GM18502 (cell line): ENCODE data around the gene MYH6.
"Not testable (repeated sequence)": the region's sequence is repeated elsewhere in the genome, so short reads cannot be mapped to it uniquely, and the experiment has no call there.

Experiments
- ATAC-seq: cut with Tn5 transposase; IDR thresholded peaks from one replicate; pipeline ENCODE4 v1.9.1; 2021; ENCODE audit warnings: mild to moderate bottlenecking; ENCODE audit not compliant: unreplicated experiment, poor library complexity

MYH6 gene

GRCh38 chr14:23399591-23399990 is 8.5 kb downstream of the MYH6 start:
- no peak for ATAC-seq

DNA sequence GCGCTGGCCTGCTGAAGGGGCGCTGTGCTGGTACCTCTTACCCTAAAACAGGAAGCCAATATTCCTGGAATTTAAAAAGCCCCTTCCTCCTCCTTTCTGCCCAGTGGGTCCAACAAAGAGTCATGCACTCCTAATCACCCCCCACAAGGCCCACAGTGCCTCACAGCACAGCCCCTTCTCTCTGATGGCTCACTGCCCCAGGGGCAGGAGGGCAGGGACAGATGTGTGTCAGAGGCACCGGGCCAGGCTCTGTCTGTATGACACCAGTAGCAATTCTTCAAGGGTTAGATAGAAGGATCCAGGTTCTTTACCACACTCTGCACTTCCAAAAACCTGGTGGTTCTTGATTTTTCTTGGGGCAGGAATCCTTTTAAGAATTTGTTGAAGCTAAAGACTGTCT is 8.9 kb downstream of the MYH6 start:
- no peak for ATAC-seq

DNA sequence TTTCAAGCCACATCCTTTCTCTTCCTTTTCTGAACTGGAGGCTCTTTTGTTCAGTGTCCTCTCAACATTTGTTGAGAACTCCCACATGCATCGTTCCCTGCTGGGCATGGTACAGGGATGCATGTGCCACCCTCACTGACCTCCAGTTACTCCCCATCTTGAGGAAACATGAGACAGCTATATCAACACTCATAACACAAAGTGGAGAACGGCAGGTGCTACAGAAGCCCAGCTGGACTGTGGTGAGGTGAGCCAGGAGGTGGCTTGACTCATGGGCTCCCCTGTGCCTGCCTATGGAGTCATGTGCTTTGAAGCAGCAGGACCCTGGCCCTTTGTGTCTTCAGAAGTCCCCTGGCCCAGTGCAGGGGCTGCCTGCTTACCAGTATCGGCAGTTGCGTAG is 9.7 kb downstream of the MYH6 start:
- no peak for ATAC-seq

- ATAC-seq: no peak
Measured at GRCh38 chr14:23396781-23397407, 11.2 kb downstream of the MYH6 start.

GRCh38 chr14:23396126-23396525 is 11.9 kb downstream of the MYH6 start:
- no peak for ATAC-seq

- ATAC-seq: no peak
Measured at GRCh38 chr14:23392613-23393012, 15.5 kb downstream of the MYH6 start.

DNA sequence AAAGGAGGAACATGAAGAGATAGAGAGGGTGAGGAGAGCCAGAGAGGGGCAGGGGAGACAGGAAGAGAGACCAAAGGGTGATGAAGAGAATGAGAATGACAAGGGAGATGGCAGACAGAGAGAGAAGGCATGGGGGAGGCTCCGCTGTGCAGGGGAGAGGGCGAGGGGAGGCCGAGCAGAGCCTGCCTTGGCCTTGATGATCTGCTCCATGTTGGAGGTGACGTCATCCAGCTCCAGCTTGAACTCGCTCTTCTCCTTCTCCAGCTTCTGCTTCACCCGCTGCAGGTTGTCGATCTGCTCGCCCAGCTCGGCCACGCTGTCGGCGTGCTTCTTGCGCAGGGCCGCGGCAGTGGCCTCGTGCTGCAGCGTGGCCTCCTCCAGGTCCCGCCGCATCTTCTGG is 18.2 kb downstream of the MYH6 start:
- not testable (repeated sequence) for ATAC-seq

- ATAC-seq: no peak
Measured at GRCh38 chr14:23389396-23389795, 18.7 kb downstream of the MYH6 start.

- no peak for ATAC-seq
Measured at GRCh38 chr14:23388996-23389395, 19.1 kb downstream of the MYH6 start.

GRCh38 chr14:23387916-23388882 is 19.9 kb downstream of the MYH6 start:
- no peak for ATAC-seq

GRCh38 chr14:23386999-23387398 is 21.1 kb downstream of the MYH6 start:
- no peak for ATAC-seq

GRCh38 chr14:23386266-23386657 is 21.8 kb downstream of the MYH6 start:
- not testable (repeated sequence) for ATAC-seq

- ATAC-seq: no peak
Measured at GRCh38 chr14:23385642-23386265, 22.3 kb downstream of the MYH6 start.

GRCh38 chr14:23385244-23385641 is 22.8 kb downstream of the MYH6 start:
- ATAC-seq: no peak

DNA sequence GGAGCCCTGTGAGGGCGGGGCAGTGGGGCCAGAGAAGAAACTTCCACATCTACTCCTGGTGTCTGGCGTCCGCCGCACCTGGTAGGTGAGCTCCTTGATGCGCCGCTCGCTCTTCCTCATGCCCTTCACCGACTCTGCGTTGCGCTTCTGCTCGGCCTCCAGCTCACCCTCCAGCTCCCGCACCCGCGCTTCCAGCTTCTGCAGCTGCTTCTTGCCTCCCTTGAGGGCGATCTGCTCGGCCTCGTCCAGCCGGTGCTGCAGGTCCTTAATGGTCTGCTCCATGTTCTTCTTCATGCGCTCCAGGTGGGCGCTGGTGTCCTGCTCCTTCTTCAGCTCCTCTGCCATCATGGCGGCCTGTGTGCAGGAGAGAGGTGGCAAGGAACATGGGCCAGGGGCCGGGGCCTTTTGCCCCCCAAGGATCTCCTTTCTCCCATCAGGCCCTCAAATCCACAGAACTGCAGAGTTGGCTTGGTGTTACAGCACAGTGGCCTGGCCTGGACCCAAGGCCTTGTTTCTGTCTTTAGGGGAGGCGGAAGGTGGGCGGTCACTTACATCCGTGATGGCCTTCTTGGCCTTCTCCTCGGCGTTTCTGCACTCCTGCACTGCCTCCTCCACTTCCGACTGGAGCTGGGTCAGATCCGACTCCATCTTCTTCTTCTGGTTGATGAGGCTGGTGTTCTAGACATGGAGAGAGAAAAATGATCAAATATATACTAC is 23.6 kb downstream of the MYH6 start:
- ATAC-seq: no peak

- ATAC-seq: no peak
Measured at GRCh38 chr14:23382731-23383440, 25.2 kb downstream of the MYH6 start.

GRCh38 chr14:23382276-23382675 is 25.8 kb downstream of the MYH6 start:
- no peak for ATAC-seq

DNA sequence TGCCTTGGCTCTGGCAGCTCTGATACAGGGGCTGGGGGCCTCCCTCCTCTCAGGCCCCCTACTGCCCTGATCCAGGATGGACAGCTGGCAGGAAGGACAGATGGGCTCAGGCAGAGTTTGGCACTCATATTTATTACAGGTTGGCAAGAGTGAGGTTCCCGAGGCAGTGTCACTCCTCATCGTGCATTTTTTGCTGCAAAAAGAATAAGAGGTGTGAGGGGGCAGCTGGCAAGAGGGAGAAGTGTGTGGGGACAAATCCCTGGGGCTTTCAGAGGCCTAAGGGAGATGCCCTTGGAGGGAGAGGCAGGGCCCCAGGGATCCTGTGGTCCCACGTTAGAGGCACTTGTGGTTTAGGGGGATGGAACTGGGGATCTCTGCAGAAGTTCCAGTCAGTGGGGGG is 26.2 kb downstream of the MYH6 start:
- ATAC-seq: no peak

- no peak for ATAC-seq
Measured at GRCh38 chr14:23380976-23381375, 27.1 kb downstream of the MYH6 start.
